HEK293T (cell line): ENCODE measurements around the gene ALOX5.

Source experiments
- CTCF ChIA-PET: fragments of 350-600 bp; formaldehyde crosslinking; extraction: SDS; loops from one replicate; lab custom pipeline; 2021; ENCODE audit warnings: antibody characterized with exemption, inconsistent platforms; lab: Yijun Ruan, JAX
- POLR2A ChIA-PET: fragments of 350-600 bp; formaldehyde crosslinking; extraction: SDS; loops from one replicate; lab custom pipeline; 2020; ENCODE audit warnings: antibody characterized with exemption, inconsistent platforms; lab: Yijun Ruan, JAX
- DNase-seq: peaks from one replicate; pipeline ENCODE4 v3.0.0; 2012; ENCODE audit warnings: mixed read lengths; ENCODE audit errors: extremely low spot score
- ARNT ChIP-seq: fragments of 450-650 bp; IDR thresholded peaks from 2 replicates; pipeline ENCODE4 v1.6.1; 2017; ENCODE audit warnings: mild to moderate bottlenecking
- BHLHE40 ChIP-seq: fragments of 450-650 bp; IDR thresholded peaks from 2 replicates; pipeline ENCODE4 v1.6.1; 2016; ENCODE audit warnings: mild to moderate bottlenecking, moderate library complexity, borderline replicate concordance
- CTBP1 ChIP-seq: fragments of 450-650 bp; IDR thresholded peaks from 2 replicates; pipeline ENCODE4 v1.6.1; 2016; ENCODE audit warnings: borderline replicate concordance
- ELF4 ChIP-seq: fragments of 450-650 bp; IDR thresholded peaks from 2 replicates; pipeline ENCODE4 v1.6.1; 2017; ENCODE audit warnings: antibody characterized with exemption
- FOXA1 ChIP-seq: fragments of 450-650 bp; IDR thresholded peaks from 2 replicates; pipeline ENCODE4 v1.6.1; 2016; ENCODE audit warnings: mild to moderate bottlenecking
- FOXK2 ChIP-seq: fragments of 450-650 bp; IDR thresholded peaks from 2 replicates; pipeline ENCODE4 v1.6.1; 2016; ENCODE audit warnings: mild to moderate bottlenecking
- FOXM1 ChIP-seq: fragments of 450-650 bp; IDR thresholded peaks from 2 replicates; pipeline ENCODE4 v1.6.1; 2017; ENCODE audit warnings: mild to moderate bottlenecking, borderline replicate concordance
- HDGF ChIP-seq: fragments of 450-650 bp; IDR thresholded peaks from 2 replicates; pipeline ENCODE4 v1.6.1; 2017; ENCODE audit warnings: antibody characterized with exemption, borderline replicate concordance
- L3MBTL2 ChIP-seq: fragments of 450-650 bp; conservative IDR thresholded peaks from 2 replicates; pipeline ENCODE4 v1.6.1; 2016; ENCODE audit warnings: mild to moderate bottlenecking
- LEF1 ChIP-seq: fragments of 450-650 bp; IDR thresholded peaks from 2 replicates; pipeline ENCODE4 v1.6.1; 2017; ENCODE audit warnings: mild to moderate bottlenecking, borderline replicate concordance
- NFRKB ChIP-seq: fragments of 450-650 bp; IDR thresholded peaks from 2 replicates; pipeline ENCODE4 v1.6.1; 2016; ENCODE audit warnings: mild to moderate bottlenecking, moderate library complexity
- PKNOX1 ChIP-seq: fragments of 450-650 bp; IDR thresholded peaks from 2 replicates; pipeline ENCODE4 v1.6.1; 2016
- SP1 ChIP-seq: fragments of 450-650 bp; IDR thresholded peaks from 2 replicates; pipeline ENCODE4 v1.6.1; 2017
- SUZ12 ChIP-seq: fragments of 450-650 bp; IDR thresholded peaks from 2 replicates; pipeline ENCODE4 v1.6.1; 2016; ENCODE audit warnings: mild to moderate bottlenecking
- TARDBP ChIP-seq: fragments of 450-650 bp; IDR thresholded peaks from 2 replicates; pipeline ENCODE4 v1.6.1; 2016
- ZNF384 ChIP-seq: fragments of 450-650 bp; IDR thresholded peaks from 2 replicates; pipeline ENCODE4 v1.6.1; 2016

ALOX5 gene

GRCh38 chr10:45441239-45442190 lies 67.5 kb downstream of the ALOX5 start:
- DNase-seq = no peak
- TF ChIP-seq FOXK2 (no peak), NFRKB (no peak), LEF1 (no peak), ZNF384 (no peak), ARNT (no peak), PKNOX1 (no peak), L3MBTL2 (no peak), HDGF (no peak), FOXM1 (no peak), TARDBP (no peak), CTBP1 (no peak), SUZ12 (no peak)
- ChIA-PET POLR2A (no interaction called here), CTCF (no interaction called here)

- no peak for TF ChIP-seq SUZ12
- no peak for TF ChIP-seq FOXA1
- TF ChIP-seq FOXK2 = no peak
- no peak for TF ChIP-seq ARNT
- TF ChIP-seq ELF4 = no peak
- no peak for TF ChIP-seq BHLHE40
- TF ChIP-seq HDGF = no peak
- TF ChIP-seq SP1 = no peak
- no peak for TF ChIP-seq L3MBTL2
- ChIA-PET CTCF (no interaction called here), POLR2A (no interaction called here)
- no peak for DNase-seq
These were observed 68.2 kb downstream of the ALOX5 start for GRCh38 chr10:45442251-45442650.

GRCh38 chr10:45442662-45443061 lies 68.6 kb downstream of the ALOX5 start:
- TF ChIP-seq FOXK2 (no peak), L3MBTL2 (no peak), FOXM1 (no peak), HDGF (no peak), FOXA1 (no peak), ARNT (no peak), ELF4 (no peak), LEF1 (no peak)
- CTCF ChIA-PET = no interaction called here
- no peak for DNase-seq
- POLR2A ChIA-PET = no interaction called here

- TF ChIP-seq FOXA1 (no peak), LEF1 (no peak), HDGF (no peak), BHLHE40 (no peak), SP1 (no peak), NFRKB (no peak), SUZ12 (no peak)
- ChIA-PET POLR2A (no interaction called here), CTCF (no interaction called here)
- no peak for DNase-seq
These were observed 69.3 kb downstream of the ALOX5 start for GRCh38 chr10:45443101-45444009.

GRCh38 chr10:45444022-45444421 lies 70.0 kb downstream of the ALOX5 start:
- DNase-seq = no peak
- ChIA-PET CTCF (no interaction called here), POLR2A (no interaction called here)
- TF ChIP-seq HDGF = no peak
- no peak for TF ChIP-seq SP1
- no peak for TF ChIP-seq TARDBP
- TF ChIP-seq LEF1 = no peak
- TF ChIP-seq FOXA1 = no peak
- no peak for TF ChIP-seq FOXK2
- TF ChIP-seq SUZ12 = no peak

GRCh38 chr10:45444976-45445898 lies 71.2 kb downstream of the ALOX5 start:
- CTCF ChIA-PET = no interaction called here
- no peak for DNase-seq
- POLR2A ChIA-PET = no interaction called here
- no peak for TF ChIP-seq FOXM1
- TF ChIP-seq PKNOX1 = no peak
- TF ChIP-seq TARDBP = no peak
- no peak for TF ChIP-seq FOXK2
